Ishikawa (cell line): ENCODE results near the gene CDC123.

Experiments
- CEBPB ChIP-seq: IDR thresholded peaks from 2 replicates; pipeline ENCODE4 v1.6.1; 2012
- CREB1 ChIP-seq: IDR thresholded peaks from 2 replicates; pipeline ENCODE4 v1.6.1; 2012; ENCODE audit warnings: low read depth
- EGR1 ChIP-seq: IDR thresholded peaks from 2 replicates; pipeline ENCODE4 v1.6.1; 2012
- EP300 ChIP-seq: IDR thresholded peaks from 2 replicates; pipeline ENCODE4 v1.6.1; 2012; ENCODE audit warnings: borderline replicate concordance
- FOXM1 ChIP-seq: IDR thresholded peaks from 2 replicates; pipeline ENCODE4 v1.6.1; 2012; ENCODE audit warnings: low read depth, borderline replicate concordance
- MAX ChIP-seq: IDR thresholded peaks from 2 replicates; pipeline ENCODE4 v1.6.1; 2012
- NFIC ChIP-seq: IDR thresholded peaks from 2 replicates; pipeline ENCODE4 v1.6.1; 2012
- RAD21 ChIP-seq: IDR thresholded peaks from 2 replicates; pipeline ENCODE4 v1.6.1; 2012; ENCODE audit warnings: low read depth
- REST ChIP-seq: IDR thresholded peaks from 2 replicates; pipeline ENCODE4 v1.6.1; 2012; ENCODE audit warnings: low read depth, mild to moderate bottlenecking
- TAF1 ChIP-seq: IDR thresholded peaks from 2 replicates; pipeline ENCODE4 v1.6.1; 2012; ENCODE audit warnings: low read depth, mild to moderate bottlenecking
- TCF12 ChIP-seq: IDR thresholded peaks from 2 replicates; pipeline ENCODE4 v1.6.1; 2012; ENCODE audit warnings: low read depth
- TEAD4 ChIP-seq: IDR thresholded peaks from 2 replicates; pipeline ENCODE4 v1.6.1; 2012
- USF1 ChIP-seq: IDR thresholded peaks from 2 replicates; pipeline ENCODE4 v1.6.1; 2012
- YY1 ChIP-seq: IDR thresholded peaks from 2 replicates; pipeline ENCODE4 v1.6.1; 2012; ENCODE audit warnings: low read depth
- ZBTB7A ChIP-seq: IDR thresholded peaks from 2 replicates; pipeline ENCODE4 v1.6.1; 2012; ENCODE audit warnings: low read depth

CDC123 gene

GRCh38 chr10:12156367-12157123 lies 39.4 kb upstream of the CDC123 start:
- TF ChIP-seq TAF1: no peak
- TF ChIP-seq TEAD4: no peak
- TF ChIP-seq EP300: no peak
- no peak for TF ChIP-seq CEBPB
- no peak for TF ChIP-seq ZBTB7A
- no peak for TF ChIP-seq MAX

- TF ChIP-seq MAX: no peak
- no peak for TF ChIP-seq TEAD4
- TF ChIP-seq CREB1: no peak
- no peak for TF ChIP-seq YY1
- TF ChIP-seq RAD21: no peak
- no peak for TF ChIP-seq EGR1
- no peak for TF ChIP-seq TCF12
- TF ChIP-seq ZBTB7A: no peak
- no peak for TF ChIP-seq CEBPB
- no peak for TF ChIP-seq USF1
- TF ChIP-seq NFIC: no peak
- no peak for TF ChIP-seq TAF1
- TF ChIP-seq EP300: no peak
- no peak for TF ChIP-seq FOXM1
- TF ChIP-seq REST: no peak
Measured at GRCh38 chr10:12158111-12158510, 37.9 kb upstream of the CDC123 start.

GRCh38 chr10:12160664-12161063 lies 35.3 kb upstream of the CDC123 start:
- no peak for TF ChIP-seq EGR1
- no peak for TF ChIP-seq EP300
- TF ChIP-seq USF1: no peak
- no peak for TF ChIP-seq NFIC
- TF ChIP-seq FOXM1: no peak
- no peak for TF ChIP-seq TEAD4
- TF ChIP-seq ZBTB7A: no peak

- no peak for TF ChIP-seq USF1
- no peak for TF ChIP-seq MAX
- TF ChIP-seq REST: no peak
- TF ChIP-seq TEAD4: no peak
- TF ChIP-seq NFIC: no peak
- TF ChIP-seq TAF1: no peak
- no peak for TF ChIP-seq RAD21
- TF ChIP-seq EP300: no peak
- no peak for TF ChIP-seq CREB1
- no peak for TF ChIP-seq CEBPB
- TF ChIP-seq TCF12: no peak
- no peak for TF ChIP-seq YY1
- no peak for TF ChIP-seq FOXM1
- TF ChIP-seq EGR1: no peak
- no peak for TF ChIP-seq ZBTB7A
Measured at GRCh38 chr10:12162927-12163326, 33.1 kb upstream of the CDC123 start.

GRCh38 chr10:12164085-12164484 lies 31.9 kb upstream of the CDC123 start:
- TF ChIP-seq USF1 (no peak), REST (no peak), ZBTB7A (no peak), TAF1 (no peak), EP300 (no peak), NFIC (no peak), CEBPB (no peak), RAD21 (no peak), TEAD4 (no peak), TCF12 (no peak), CREB1 (no peak), MAX (no peak), EGR1 (no peak)
